GM18868 (cell line): Measurements from ENCODE around the gene DPYD.

Experiments
- ATAC-seq: cut with Tn5 transposase; IDR thresholded peaks from one replicate; pipeline ENCODE4 v1.9.1; 2021; ENCODE audit warnings: mild to moderate bottlenecking, moderate library complexity; ENCODE audit not compliant: unreplicated experiment

DPYD gene

GRCh38 chr1:97119260-97120158 is 801.3 kb downstream of the DPYD start:
- ATAC-seq: no peak

- ATAC-seq: no peak
Observed at GRCh38 chr1:97114842-97115241, 806.0 kb downstream of the DPYD start.

GRCh38 chr1:97112442-97112841 is 808.4 kb downstream of the DPYD start:
- ATAC-seq: no peak

DNA sequence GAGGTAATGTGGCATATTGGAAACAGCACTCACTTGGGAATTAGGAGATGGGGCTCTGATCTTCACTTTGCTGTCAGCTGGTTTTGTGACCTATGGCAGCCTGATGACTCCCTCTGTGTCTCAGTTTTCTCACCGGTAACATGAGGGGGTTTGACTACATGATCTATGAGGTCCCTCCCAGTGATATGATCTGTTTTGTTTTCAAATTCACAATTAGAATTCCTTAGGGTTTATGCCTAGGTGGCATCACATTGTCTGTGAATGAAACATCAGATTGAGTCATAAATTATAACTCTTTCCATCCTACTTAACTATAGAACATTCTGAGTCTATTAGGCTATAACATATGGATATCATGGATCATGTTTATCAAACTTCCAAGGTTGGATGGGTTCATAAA is 812.7 kb downstream of the DPYD start:
- no peak for ATAC-seq

DNA sequence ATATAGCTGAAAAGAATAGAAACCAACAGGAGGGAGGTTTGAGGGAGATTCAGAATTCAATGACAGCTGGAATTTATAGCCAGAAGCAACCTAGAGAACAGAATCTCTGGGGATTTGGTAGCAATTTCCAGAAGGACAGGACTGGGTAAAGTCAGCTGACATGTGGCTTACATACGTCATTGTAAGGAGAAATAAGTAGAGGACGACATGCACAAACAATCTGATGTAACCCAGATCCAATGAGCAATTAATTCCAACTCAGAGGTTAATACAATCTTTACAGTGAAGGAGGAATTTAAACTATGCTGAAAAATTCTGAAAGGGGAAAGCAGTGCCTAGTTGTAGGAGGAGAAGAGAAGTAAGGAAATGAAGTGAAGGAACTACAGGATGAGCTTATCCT is 815.3 kb downstream of the DPYD start:
- no peak for ATAC-seq

DNA sequence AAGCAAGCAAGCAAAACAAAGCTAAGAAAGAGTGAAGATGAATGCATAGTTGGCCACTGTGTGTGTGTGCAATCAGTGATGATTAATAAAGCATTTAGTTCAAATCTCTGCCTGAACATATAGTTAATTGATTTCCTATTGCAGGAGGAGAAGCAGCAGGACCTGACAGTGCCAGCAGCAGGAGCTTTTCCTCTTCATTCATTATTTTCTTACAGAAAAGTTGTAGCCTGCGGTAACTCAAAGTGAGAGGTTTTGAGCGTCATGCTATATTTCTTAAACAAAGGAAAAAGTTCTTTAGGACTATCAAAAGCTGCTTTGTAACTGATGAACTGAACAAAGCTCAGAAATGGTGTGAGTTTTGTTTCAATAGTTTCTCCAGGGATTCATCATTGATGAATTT is 819.3 kb downstream of the DPYD start:
- ATAC-seq: no peak

GRCh38 chr1:97097404-97097925 is 823.4 kb downstream of the DPYD start:
- ATAC-seq: no peak

- ATAC-seq: no peak
Observed at GRCh38 chr1:97095764-97096163, 825.1 kb downstream of the DPYD start.

DNA sequence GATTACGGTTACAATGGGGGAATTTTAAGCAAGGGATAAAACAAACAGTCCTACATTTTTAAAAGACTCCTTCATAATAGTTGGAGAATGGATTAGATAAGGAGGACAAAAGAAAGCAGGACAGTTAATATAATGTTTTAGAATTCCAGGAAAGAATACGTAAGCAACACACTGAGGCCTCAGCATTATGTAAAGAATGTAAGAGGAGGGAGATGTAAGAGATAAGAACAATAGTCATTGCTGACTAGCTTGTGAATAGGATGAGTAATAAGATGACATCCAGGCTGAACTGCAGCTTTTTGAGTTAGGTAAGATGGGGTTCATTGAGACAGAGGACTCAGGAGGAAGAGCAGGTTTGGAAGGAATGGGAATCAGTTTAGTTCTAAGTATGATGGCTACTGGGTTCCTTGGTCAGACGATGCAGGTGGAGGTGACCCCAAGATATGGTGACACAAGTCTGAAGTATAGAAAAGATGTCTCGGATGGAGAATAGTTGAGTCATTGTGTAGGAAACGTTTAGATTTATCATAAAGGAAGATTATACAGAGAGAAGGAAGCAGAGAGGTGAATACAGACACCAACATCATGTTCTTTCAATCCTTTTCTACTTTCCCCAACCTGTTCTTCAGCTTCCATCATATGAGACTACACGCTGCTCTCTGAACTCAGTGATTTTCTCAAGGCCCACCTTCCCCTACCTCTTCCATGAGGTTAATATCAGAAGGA is 826.4 kb downstream of the DPYD start:
- no peak for ATAC-seq

DNA sequence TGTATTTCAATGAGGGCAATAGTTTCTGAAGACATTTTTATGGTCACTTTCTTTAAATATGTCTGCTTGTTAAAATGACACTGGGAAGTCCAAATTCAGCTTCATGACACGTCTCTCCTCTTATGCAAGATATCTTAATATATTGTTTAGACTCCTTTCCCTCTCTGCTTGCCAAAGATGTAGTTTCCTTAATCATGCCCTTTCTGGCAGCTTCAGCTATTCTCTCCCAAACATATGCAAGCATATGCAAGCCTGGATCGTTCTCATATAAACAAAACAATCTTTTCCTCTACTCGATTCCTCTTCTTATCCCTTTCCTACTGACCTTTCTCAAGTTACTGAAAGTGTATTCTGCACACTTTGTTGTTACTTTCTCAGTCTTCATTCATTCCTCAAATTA is 827.1 kb downstream of the DPYD start:
- no peak for ATAC-seq

DNA sequence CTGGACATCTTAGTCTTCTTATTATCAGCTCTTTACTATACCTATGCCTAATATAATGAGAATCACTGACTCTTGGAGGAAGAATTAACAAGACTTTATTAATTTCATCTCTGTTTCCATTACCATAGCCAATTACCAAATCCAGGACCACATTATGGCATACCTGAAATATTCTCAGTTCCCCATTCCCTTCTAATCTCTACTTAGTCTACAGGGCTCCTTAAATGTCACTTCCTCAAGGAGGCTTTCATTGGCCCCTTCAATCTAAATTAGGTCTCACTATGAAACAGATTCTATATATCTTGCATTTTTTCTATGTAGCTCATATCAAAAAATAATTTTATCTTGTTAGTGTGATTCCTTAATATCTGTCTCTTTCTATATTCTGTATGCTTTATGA is 828.0 kb downstream of the DPYD start:
- ATAC-seq: peak; percentile 39

DNA sequence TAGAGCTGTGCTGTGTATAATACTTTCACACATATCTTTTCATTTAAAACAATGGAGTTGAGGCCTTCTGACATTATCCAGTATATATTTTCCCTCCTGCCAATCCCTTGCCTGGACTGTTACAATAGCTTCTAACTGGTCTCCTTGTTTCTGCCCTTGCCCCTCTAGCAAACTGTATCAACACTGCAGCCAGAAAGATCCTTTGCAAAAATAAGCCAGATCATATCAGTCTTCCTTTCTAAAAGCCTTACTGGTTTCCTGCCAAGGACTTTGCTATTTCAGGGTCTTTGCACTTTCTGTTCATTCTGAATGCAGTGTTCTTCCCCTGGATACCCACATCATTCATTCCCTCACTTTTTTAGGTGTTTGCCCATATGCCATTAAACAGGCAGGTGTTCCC is 829.2 kb downstream of the DPYD start:
- ATAC-seq: no peak

DNA sequence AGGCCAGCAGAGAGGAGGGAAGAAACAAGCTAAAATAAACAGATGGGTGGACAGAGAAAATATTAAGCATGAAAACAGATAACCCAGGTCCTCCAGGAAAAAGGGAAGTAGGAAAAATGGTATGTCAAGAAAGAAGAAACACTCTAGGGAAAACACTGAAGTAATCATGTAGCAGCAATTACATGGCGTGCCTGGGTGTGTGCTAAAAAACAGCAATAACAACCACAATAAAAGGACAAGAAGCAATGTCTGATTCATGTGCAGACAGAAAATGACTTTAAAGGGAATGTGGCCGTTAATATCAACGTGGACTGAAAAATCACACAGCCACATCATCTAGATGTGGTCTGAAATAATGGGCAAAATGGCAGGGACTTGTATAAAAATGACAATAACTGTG is 829.6 kb downstream of the DPYD start:
- ATAC-seq: no peak

- peak; percentile 56 for ATAC-seq
Observed at GRCh38 chr1:97090725-97091124, 830.1 kb downstream of the DPYD start.

- peak; percentile 51 for ATAC-seq
Observed at GRCh38 chr1:97089173-97089572, 831.7 kb downstream of the DPYD start.

GRCh38 chr1:97088391-97088790 is 832.4 kb downstream of the DPYD start:
- ATAC-seq: no peak

DNA sequence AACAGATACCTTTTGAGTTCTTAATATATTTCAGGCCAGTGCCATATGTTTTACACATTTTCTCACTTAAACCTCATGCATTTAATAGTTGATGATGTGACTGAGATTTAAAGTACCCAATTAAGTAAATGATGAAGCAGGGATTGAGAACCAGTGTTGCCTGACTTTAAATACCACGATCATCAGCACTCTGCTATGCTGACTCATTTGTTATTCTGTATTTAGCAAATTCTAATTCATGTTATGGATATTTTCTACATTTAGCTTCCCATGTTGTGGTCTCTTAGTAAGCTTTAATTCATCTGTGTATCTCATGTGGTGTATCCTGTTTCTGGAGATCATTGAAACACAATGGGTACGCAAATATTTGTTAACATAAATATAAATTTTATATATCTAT is 836.3 kb downstream of the DPYD start:
- ATAC-seq: no peak

DNA sequence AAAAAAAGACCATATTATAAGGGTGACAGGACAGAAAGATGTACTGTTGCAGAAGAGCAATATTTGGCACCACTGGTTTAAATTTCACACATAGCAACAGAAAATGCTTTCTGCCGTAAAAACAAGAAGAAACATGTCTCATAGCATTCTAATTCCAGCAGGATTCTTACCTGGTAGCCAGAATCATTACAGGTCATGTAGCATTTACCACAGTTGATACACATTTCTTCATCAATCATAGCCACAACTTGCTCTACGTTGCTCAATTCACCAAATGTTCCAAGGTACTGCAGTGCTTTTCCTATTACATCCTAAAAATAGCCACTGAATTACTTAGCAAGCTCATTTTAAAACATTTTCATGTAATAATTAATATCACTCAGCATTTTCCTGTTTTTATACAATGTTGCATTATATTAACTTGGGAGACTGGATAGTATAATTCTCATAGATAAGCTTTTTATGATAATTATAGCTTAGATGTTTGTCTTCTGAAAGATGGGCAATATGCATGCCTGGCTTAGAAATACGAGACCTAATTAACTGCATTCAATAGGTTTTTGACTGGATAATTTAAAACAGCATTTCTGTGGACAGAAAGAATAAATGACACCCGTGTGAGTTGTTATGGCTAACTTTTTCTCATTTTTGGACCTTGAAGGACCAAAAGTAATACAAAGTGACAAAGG is 838.5 kb downstream of the DPYD start:
- no peak for ATAC-seq

- no peak for ATAC-seq
Observed at GRCh38 chr1:97078872-97079271, 842.0 kb downstream of the DPYD start.

DNA sequence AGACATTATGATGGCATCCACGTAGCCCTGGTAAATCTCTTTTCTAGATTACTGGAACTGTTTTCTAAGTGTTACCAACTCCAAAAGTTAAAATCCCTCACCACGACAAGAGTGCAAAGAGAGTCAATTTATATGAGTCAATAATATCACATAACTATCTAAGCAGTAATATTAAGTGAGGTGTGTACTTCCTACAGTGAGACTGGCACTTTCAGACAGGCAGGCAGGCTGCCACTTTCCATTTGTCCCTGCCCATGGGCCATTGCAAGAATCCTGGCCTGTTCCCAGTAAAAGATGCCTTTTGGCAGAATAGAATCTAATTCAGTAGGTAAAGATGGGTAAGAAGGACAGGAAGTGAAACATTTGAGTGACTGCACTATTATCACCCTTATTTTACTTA is 843.6 kb downstream of the DPYD start:
- ATAC-seq: no peak

GRCh38 chr1:97074771-97075170 is 846.1 kb downstream of the DPYD start:
- no peak for ATAC-seq
